Measurements from ENCODE around the gene BICRAL. TPM values are rescaled to one million over a fixed set of nuclear protein-coding genes. Genes with fewer than 3 reads are reported as not detected.
A peak's percentile ranks its signal among the peaks of the same experiment; 100 is the strongest.

Gene BICRAL
- total and polyA plus RNA-seq, 5 donors = 3.9 to 13.6 (median 12.6) TPM

- WGBS = under 1% methylated on average over 55 of the region's 55 CpGs
- Histone ChIP-seq H3K4me1 (ENCODE audit: control insufficient read depth, insufficient read depth, low read length) (peaks cover 3% of the 10 kb centered on the region), H3K4me3 (ENCODE audit: low read length) (peak overlapping the region; percentile 78), H3K27ac (ENCODE audit: low read length) (peak overlapping the region; percentile 93), H3K9me3 (ENCODE audit: control insufficient read depth, low read length) (no peaks in the 10 kb centered on the region), H3K27me3 (ENCODE audit: control insufficient read depth, insufficient read depth) (no peaks in the 10 kb centered on the region)
- peak; percentile 86 to 94 (median 93) for DNase-seq
- intact Hi-C loops (cut with DNase I) = loop anchor here in 2 of 4 donors (5.0 kb wide), 1 partner anchor 36 kb away; the partner anchor contains the start of gene BICRAL (in 2 of the 2)
- peak; percentile 89 to 90 for ATAC-seq
Measured at GRCh38 chr6:42746463-42747391, 35.1 kb upstream of the BICRAL start.

- H3K4me3 ChIP-seq (ENCODE audit: low read length) = peak overlapping the region; percentile 78
- H3K27ac ChIP-seq (ENCODE audit: low read length) = peak overlapping the region; percentile 13
- WGBS = 50% methylated on average over 8 of the region's 8 CpGs
- DNase-seq (no peak), ATAC-seq (no peak)
- no peaks in the 10 kb centered on the region for H3K9me3 ChIP-seq (ENCODE audit: control insufficient read depth, low read length)
- no peaks in the 10 kb centered on the region for H3K27me3 ChIP-seq (ENCODE audit: control insufficient read depth, insufficient read depth)
- intact Hi-C loops (cut with DNase I) = loop anchor here in 2 of 4 donors (5.0 kb wide), 1 partner anchor 34 kb away; the partner anchor contains the start of gene BICRAL (in 2 of the 2)
- H3K4me1 ChIP-seq (ENCODE audit: control insufficient read depth, insufficient read depth, low read length) = peaks cover 3% of the 10 kb centered on the region
Measured at GRCh38 chr6:42748203-42748898, 33.5 kb upstream of the BICRAL start.

- no peaks in the 10 kb centered on the region for H3K27me3 ChIP-seq (ENCODE audit: control insufficient read depth, insufficient read depth)
- intact Hi-C loops (cut with DNase I) = no loop called here
- 72% methylated on average over 3 of the region's 3 CpGs for WGBS
- no peaks in the 10 kb centered on the region for H3K9me3 ChIP-seq (ENCODE audit: control insufficient read depth, low read length)
- no peak overlapping the region for H3K27ac ChIP-seq (ENCODE audit: low read length)
- no peaks in the 10 kb centered on the region for H3K4me1 ChIP-seq (ENCODE audit: control insufficient read depth, insufficient read depth, low read length)
- no peak for ATAC-seq
- no peak overlapping the region for H3K4me3 ChIP-seq (ENCODE audit: low read length)
- DNase-seq = no peak
Measured at GRCh38 chr6:42751055-42751454, 30.8 kb upstream of the BICRAL start.

- Histone ChIP-seq H3K27me3 (ENCODE audit: control insufficient read depth, insufficient read depth) (no peaks in the 10 kb centered on the region), H3K4me1 (ENCODE audit: control insufficient read depth, insufficient read depth, low read length) (no peaks in the 10 kb centered on the region), H3K4me3 (ENCODE audit: low read length) (no peak overlapping the region), H3K27ac (ENCODE audit: low read length) (no peak overlapping the region), H3K9me3 (ENCODE audit: control insufficient read depth, low read length) (no peaks in the 10 kb centered on the region)
- no peak for ATAC-seq
- no peak for DNase-seq
- intact Hi-C loops (cut with DNase I) = no loop called here
- WGBS = 94% methylated on average over 5 of the region's 5 CpGs
Measured at GRCh38 chr6:42754759-42755158, 27.1 kb upstream of the BICRAL start.

GRCh38 chr6:42756722-42757121, 25.1 kb upstream of the BICRAL start:
- Histone ChIP-seq H3K27me3 (ENCODE audit: control insufficient read depth, insufficient read depth) (no peaks in the 10 kb centered on the region), H3K9me3 (ENCODE audit: control insufficient read depth, low read length) (no peaks in the 10 kb centered on the region), H3K4me1 (ENCODE audit: control insufficient read depth, insufficient read depth, low read length) (no peaks in the 10 kb centered on the region), H3K4me3 (ENCODE audit: low read length) (no peak overlapping the region), H3K27ac (ENCODE audit: low read length) (no peak overlapping the region)
- ATAC-seq = no peak
- DNase-seq = no peak
- 88% methylated on average over 7 of the region's 7 CpGs for WGBS
- intact Hi-C loops (cut with DNase I) = no loop called here

GRCh38 chr6:42758756-42759430, 23.0 kb upstream of the BICRAL start:
- H3K27ac ChIP-seq (ENCODE audit: low read length) = no peak overlapping the region
- ATAC-seq (no peak), DNase-seq (no peak)
- no peaks in the 10 kb centered on the region for H3K4me1 ChIP-seq (ENCODE audit: control insufficient read depth, insufficient read depth, low read length)
- H3K4me3 ChIP-seq (ENCODE audit: low read length) = no peak overlapping the region
- H3K9me3 ChIP-seq (ENCODE audit: control insufficient read depth, low read length) = no peaks in the 10 kb centered on the region
- intact Hi-C loops (cut with DNase I) = no loop called here
- no peaks in the 10 kb centered on the region for H3K27me3 ChIP-seq (ENCODE audit: control insufficient read depth, insufficient read depth)
- whole genome bisulfite sequencing = 90% methylated on average over 3 of the region's 3 CpGs

GRCh38 chr6:42761287-42762067, 20.4 kb upstream of the BICRAL start:
- DNase-seq = no peak
- intact Hi-C loops (cut with DNase I) = no loop called here
- Histone ChIP-seq H3K4me1 (ENCODE audit: control insufficient read depth, insufficient read depth, low read length) (no peaks in the 10 kb centered on the region), H3K4me3 (ENCODE audit: low read length) (no peak overlapping the region), H3K9me3 (ENCODE audit: control insufficient read depth, low read length) (no peaks in the 10 kb centered on the region), H3K27ac (ENCODE audit: low read length) (no peak overlapping the region), H3K27me3 (ENCODE audit: control insufficient read depth, insufficient read depth) (no peaks in the 10 kb centered on the region)
- ATAC-seq = no peak
- 90% methylated on average over 8 of the region's 8 CpGs for WGBS

GRCh38 chr6:42762426-42762859, 19.4 kb upstream of the BICRAL start:
- WGBS = 97% methylated on average over 3 of the region's 3 CpGs
- Histone ChIP-seq H3K27me3 (ENCODE audit: control insufficient read depth, insufficient read depth) (no peaks in the 10 kb centered on the region), H3K4me1 (ENCODE audit: control insufficient read depth, insufficient read depth, low read length) (no peaks in the 10 kb centered on the region), H3K27ac (ENCODE audit: low read length) (no peak overlapping the region), H3K4me3 (ENCODE audit: low read length) (no peak overlapping the region), H3K9me3 (ENCODE audit: control insufficient read depth, low read length) (no peaks in the 10 kb centered on the region)
- DNase-seq (no peak), ATAC-seq (no peak)
- intact Hi-C loops (cut with DNase I) = no loop called here

- ATAC-seq = no peak
Measured at GRCh38 chr6:42762950-42763349, 18.9 kb upstream of the BICRAL start.

GRCh38 chr6:42764911-42765648, 16.8 kb upstream of the BICRAL start:
- intact Hi-C loops (cut with DNase I) = no loop called here
- Histone ChIP-seq H3K4me1 (ENCODE audit: control insufficient read depth, insufficient read depth, low read length) (peaks cover 4% of the 10 kb centered on the region), H3K4me3 (ENCODE audit: low read length) (no peak overlapping the region), H3K27me3 (ENCODE audit: control insufficient read depth, insufficient read depth) (no peaks in the 10 kb centered on the region), H3K27ac (ENCODE audit: low read length) (no peak overlapping the region), H3K9me3 (ENCODE audit: control insufficient read depth, low read length) (no peaks in the 10 kb centered on the region)
- DNase-seq (no peak), ATAC-seq (no peak)
- 82% methylated on average over 9 of the region's 9 CpGs for WGBS

More at GRCh38 chr6:42762950-42763349, 18.9 kb upstream of the BICRAL start:
- WGBS = 71% methylated on average over 3 of the region's 3 CpGs
- Histone ChIP-seq H3K27ac (ENCODE audit: low read length) (no peak overlapping the region), H3K4me1 (ENCODE audit: control insufficient read depth, insufficient read depth, low read length) (peaks cover 4% of the 10 kb centered on the region), H3K9me3 (ENCODE audit: control insufficient read depth, low read length) (no peaks in the 10 kb centered on the region), H3K4me3 (ENCODE audit: low read length) (no peak overlapping the region), H3K27me3 (ENCODE audit: control insufficient read depth, insufficient read depth) (no peaks in the 10 kb centered on the region)
- DNase-seq = no peak
- intact Hi-C loops (cut with DNase I) = no loop called here

Measured in right cardiac atrium (tissue), 5 donors.